RWPE1 (cell line): ENCODE measurements around the gene WDR3.
A peak's percentile ranks its signal among the peaks of the same experiment; 100 is the strongest.

Source experiments
- CTCF ChIA-PET: fragments of 350-600 bp; sonication (Branson Sonifier 250); formaldehyde crosslinking; extraction: SDS; loops from one replicate; lab custom pipeline; 2021; lab: Yijun Ruan, JAX
- POLR2A ChIA-PET: fragments of 400-600 bp; formaldehyde crosslinking; extraction: SDS; loops from one replicate; lab custom pipeline; 2020; ENCODE audit warnings: antibody characterized with exemption; ENCODE audit not compliant: low non-redundant PET; lab: Yijun Ruan, JAX
- DNase-seq: peaks from one replicate; pipeline ENCODE4 v3.0.0; 2012; ENCODE audit warnings: low spot score
- H3K27ac ChIP-seq: fragments of 450-650 bp; 2 replicates; pipeline ENCODE4 v1.5.1; 2017
- CTCF ChIP-seq: fragments of 450-650 bp; conservative IDR thresholded peaks from 2 replicates; pipeline ENCODE4 v1.5.1; 2017; ENCODE audit warnings: low read depth, mild to moderate bottlenecking

Gene WDR3

GRCh38 chr1:117964290-117965038 lies 34.9 kb downstream of the WDR3 start:
- ChIA-PET CTCF (no interaction called here), POLR2A (no interaction called here)
- TF ChIP-seq CTCF, result no peak
- no peak for DNase-seq
- no peak overlapping the region for H3K27ac ChIP-seq

GRCh38 chr1:117967477-117967876 lies 37.9 kb downstream of the WDR3 start:
- ChIA-PET POLR2A (no interaction called here), CTCF (no interaction called here)
- H3K27ac ChIP-seq, result no peak overlapping the region
- peak; percentile 28 for DNase-seq
- 0 out of 2 replicates have a peak, but pooled peaks have one; percentile 12 for TF ChIP-seq CTCF

- peak; percentile 26 for DNase-seq
- H3K27ac ChIP-seq, result no peak overlapping the region
- ChIA-PET CTCF (no interaction called here), POLR2A (no interaction called here)
- TF ChIP-seq CTCF, result no peak
Observed at GRCh38 chr1:117967881-117968280, 38.3 kb downstream of the WDR3 start.

- ChIA-PET CTCF (no interaction called here), POLR2A (no interaction called here)
- no peak for DNase-seq
- no peak for TF ChIP-seq CTCF
- no peak overlapping the region for H3K27ac ChIP-seq
Observed at GRCh38 chr1:117970252-117970651, 40.7 kb downstream of the WDR3 start.

- POLR2A ChIA-PET, result no interaction called here
- DNase-seq, result no peak
Observed at GRCh38 chr1:117971777-117972176, 42.2 kb downstream of the WDR3 start.

GRCh38 chr1:117976381-117976780 lies 46.8 kb downstream of the WDR3 start:
- no peak for TF ChIP-seq CTCF
- no peak for DNase-seq
- CTCF ChIA-PET, result interaction anchor here (0.6 kb wide), 3 partner anchors 14 to 1250 kb away, joined by 3 read pairs; no protein-coding TSS in a partner anchor
- H3K27ac ChIP-seq, result no peak overlapping the region
- POLR2A ChIA-PET, result no interaction called here

More at GRCh38 chr1:117971777-117972176, 42.2 kb downstream of the WDR3 start:
- TF ChIP-seq CTCF, result no peak
- H3K27ac ChIP-seq, result no peak overlapping the region
- CTCF ChIA-PET, result no interaction called here
